NCI-H345 (cell line): ENCODE results near the gene CTNND2.
"Not testable (repeated sequence)": the region's sequence is repeated elsewhere in the genome, so short reads cannot be mapped to it uniquely, and the experiment has no call there.

Experiments used
- DNase-seq: peaks from one replicate; lab custom pipeline; 2025; lab: John Stamatoyannopoulos, UW

Gene CTNND2

GRCh38 chr5:11873587-11873986, 30.7 kb downstream of the CTNND2 start:
- DNase-seq: no peak

GRCh38 chr5:11869203-11869602, 35.0 kb downstream of the CTNND2 start:
- no peak for DNase-seq

- no peak for DNase-seq
These were observed 40.3 kb downstream of the CTNND2 start for GRCh38 chr5:11863911-11864310.

GRCh38 chr5:11857391-11857790, 46.9 kb downstream of the CTNND2 start:
- DNase-seq: no peak

GRCh38 chr5:11854936-11855335, 49.3 kb downstream of the CTNND2 start:
- DNase-seq: no peak

DNA sequence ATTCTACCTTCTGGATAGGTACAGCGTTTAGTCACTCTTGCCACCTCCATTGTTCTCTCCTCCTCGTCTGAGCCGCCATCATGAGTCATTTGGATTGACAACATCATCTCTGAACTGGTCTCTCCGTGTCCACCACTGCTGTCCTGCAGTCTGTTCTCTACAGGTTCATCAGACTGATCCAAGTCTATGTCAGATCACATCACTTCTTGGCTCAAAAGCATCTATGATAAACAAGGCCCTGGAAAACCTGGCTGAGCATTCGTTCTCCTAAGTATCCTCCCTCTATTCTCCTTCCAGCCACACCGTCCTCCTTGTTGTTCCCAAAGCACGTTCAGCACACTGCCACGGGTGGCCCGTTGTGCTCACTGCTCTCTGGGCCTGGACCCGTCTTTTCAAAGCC, 50.5 kb downstream of the CTNND2 start:
- no peak for DNase-seq

DNA sequence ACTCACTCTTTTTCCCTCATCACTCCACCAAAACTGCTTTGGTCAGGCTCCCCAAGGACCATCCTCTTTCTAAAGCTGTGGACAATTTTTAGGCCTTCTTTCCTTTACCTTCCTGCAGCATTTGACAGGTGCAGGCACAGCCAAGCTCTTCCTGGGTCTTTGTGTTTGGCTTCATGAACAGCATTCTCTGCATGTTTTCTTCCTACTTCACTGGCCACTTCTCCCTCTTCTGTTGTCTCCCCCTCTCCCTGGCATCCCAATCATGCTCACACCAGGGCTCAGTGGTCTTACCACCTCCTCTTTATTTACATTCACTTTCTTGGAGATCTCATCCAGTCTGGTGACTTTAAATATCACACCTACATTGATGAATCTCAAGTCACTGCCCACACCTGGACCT, 51.1 kb downstream of the CTNND2 start:
- DNase-seq: no peak

DNA sequence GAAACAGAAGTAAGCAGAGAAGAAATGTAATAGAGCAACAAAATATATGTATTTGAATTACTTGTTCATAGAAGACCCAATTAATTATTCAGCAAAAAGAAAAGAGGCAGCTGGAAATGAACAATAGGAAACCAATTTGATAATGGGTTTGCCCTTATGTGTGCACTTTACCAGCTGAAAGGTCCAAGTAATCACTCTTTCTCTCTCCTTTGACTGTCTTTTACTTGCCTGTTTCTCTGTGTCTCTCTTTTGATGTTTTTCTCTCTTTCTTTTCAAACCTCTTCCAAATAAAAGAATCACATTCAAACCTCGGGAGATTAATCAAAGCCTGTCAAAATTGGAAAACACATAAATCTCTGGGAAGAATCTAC, 51.5 kb downstream of the CTNND2 start:
- DNase-seq: no peak

DNA sequence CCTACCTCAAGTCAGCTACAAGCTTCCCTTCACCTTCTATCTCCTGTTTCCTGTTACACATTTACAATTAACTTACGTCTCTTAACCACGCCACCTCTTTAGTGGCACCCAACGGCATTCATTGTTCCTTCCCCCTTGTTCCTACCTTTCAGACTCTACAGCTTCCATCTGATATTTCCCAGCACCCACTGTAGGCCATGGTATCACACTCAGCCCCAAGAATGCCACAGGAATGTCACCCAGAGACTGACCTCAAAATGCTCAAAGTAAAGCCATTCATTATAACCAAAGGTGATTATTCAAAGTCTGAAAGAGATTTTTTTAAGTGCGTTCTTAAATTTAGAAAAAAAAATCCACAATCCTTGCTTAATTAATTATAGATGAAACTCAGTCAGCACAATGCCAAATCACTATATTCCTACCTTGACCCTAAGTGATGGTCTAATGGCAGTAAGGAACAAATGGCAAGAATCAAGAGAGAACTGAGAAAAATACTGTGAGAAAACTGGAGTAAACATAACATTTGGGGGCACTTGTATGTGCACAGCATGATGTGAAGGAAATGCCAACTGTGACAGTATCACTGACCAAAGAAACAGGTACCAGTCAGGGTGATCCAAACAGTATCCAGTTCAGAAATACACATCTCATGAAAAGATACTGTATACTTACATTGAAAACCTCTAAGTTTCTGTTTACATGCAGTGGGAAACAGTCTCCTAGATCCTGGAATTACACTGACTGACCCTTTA, 52.1 kb downstream of the CTNND2 start:
- DNase-seq: no peak

DNA sequence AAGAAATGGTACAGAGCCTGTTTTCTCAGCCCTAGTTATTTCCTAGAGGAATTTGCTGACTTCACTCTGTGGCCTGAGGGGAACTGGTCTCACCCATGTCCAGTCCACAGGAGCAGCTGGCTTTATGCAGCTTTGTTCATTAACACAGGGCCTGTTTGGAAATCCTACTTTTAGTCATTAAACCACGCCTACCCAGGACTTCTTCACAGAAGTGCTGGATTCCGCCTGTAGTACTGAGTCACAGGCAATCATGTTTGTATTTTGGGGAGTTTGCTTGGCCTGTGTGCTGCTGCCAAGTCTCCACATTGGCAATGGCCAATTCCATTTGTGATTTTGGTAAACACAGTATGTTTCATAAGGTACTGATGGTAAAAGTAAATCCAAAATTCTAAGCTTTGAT, 52.8 kb downstream of the CTNND2 start:
- no peak for DNase-seq

- not testable (repeated sequence) for DNase-seq
These were observed 75.7 kb downstream of the CTNND2 start for GRCh38 chr5:11828566-11828965.

GRCh38 chr5:11822598-11822997, 81.6 kb downstream of the CTNND2 start:
- DNase-seq: no peak

DNA sequence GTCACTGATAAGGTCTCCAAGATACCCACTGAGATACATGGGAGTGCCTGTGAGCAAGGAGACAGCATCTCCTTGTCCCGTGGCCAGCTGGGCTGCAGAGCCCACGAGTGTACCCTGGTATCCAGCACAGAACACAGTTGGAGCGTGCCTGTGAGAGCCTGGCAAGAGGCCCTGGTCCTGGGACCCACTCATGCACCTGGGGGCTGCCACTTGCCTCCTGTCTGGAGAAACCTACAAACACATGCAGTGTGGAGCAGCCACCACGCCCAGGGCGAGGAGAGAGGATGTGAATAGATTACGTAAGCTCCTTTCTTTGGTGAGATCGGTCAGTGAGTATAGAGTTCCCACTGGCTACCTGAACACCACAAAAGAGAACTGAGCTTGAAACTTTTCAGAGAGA, 88.3 kb downstream of the CTNND2 start:
- no peak for DNase-seq

DNA sequence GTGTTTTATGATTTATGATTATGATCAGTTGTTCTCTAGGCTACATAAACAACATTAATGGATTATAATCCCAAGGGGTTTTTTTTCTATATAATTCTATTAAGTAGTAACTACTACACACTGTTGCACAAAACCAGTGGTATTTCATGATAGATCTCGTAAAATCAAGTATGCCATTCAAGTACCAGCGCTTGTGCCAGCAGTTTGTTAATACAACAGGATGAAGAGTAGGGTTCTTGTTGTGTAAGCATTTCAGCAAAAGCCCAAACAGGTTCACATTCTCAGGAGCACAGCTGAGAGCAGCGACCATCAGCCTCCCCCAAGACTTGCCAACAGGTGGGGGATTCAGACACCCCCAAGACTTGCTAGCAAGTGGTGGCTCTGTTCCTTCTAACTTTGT, 88.8 kb downstream of the CTNND2 start:
- DNase-seq: no peak

DNA sequence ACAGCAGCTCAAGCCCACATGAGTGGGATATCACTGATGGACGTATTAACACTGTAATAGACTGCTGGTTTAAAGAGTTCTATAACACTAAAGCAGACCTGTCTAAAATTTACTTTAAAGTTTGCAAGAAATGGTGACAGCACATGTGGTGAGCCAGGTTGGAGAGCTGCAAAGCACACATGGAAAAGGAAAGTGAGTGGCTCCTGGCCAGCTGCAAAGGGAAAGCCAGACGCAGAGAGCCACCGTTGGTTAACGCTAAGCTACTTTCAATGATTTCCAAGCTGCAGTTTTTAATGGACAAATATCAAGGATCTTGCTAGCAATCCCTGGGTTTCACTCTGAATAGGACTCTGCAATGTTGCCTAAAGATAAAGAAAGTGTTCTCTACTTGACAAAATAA, 89.9 kb downstream of the CTNND2 start:
- no peak for DNase-seq

- no peak for DNase-seq
These were observed 94.8 kb downstream of the CTNND2 start for GRCh38 chr5:11809407-11809806.

DNA sequence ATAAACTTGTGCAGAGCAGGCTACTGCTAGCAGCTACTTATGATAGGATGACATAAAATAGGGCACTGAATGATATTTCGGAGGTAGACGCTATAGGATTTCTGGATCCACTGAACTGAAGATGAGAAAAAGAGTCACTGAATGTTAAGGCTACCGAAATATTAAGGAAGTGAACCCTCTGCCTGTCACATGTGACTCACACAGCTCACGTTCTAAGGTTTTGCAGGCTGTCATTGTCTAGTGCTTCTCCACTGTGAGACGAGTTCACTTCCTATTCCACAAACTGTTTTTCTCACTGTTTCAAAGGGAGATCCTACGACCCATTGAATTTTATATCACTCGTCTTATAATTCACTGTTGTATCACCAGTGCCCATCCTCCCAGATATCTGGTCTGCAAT, 100.8 kb downstream of the CTNND2 start:
- no peak for DNase-seq

- DNase-seq: no peak
These were observed 103.2 kb downstream of the CTNND2 start for GRCh38 chr5:11801061-11801460.

DNA sequence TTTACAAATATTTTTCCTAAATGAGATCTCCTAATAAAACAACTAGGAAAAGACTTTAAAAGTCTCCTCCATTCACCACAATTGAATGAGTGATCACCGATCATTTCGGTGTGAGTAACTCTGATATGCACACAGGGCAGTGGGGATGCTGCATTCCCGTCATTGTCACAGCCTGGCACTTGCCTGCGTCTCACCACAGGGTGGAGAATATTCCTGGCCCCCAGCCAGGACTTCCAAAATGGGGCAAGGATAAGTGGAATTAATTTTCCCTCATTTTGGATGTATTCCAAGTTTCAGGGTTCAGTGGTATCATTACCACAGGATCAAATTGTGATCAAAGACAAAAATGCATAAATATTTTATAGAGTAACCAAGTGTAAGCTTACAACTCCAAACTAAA, 107.1 kb downstream of the CTNND2 start:
- DNase-seq: peak; percentile 4

- DNase-seq: no peak
These were observed 110.8 kb downstream of the CTNND2 start for GRCh38 chr5:11793396-11793795.

DNA sequence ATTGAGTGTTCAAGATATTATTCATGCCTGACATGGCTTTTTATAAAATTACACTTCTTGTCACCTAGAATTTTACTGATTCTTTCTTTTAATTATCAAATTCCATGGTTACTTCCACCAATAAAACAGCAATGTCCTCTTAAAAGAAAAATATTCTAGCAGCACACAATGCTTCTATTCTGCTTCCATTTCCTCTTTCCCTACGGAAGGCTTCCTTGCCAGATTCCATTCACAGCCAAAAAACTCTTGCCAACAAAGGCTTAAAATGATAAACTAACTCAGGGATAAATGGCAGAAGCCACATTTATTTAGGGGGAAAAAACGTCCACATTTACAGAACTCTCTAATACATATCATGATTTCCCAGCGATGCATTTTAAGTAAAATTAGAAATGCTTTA, 111.6 kb downstream of the CTNND2 start:
- DNase-seq: no peak

DNA sequence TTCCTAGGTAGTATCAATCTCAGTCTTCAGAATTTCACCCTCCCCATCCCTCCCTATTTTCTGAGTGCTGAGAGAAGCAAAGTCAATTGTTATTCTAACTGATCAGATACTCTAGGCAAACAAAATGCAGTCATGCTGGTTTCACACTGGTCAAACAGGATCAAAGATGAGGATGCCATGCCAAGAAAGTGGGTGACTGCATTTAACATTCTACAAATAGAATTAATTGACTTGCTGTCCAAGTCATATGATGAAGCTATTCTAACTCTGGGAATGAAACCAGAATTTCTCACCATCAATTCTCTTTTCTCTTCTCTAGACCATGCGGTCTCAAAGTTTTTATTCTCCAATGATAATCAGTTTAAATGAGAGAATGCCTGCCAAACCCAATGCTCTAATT, 112.5 kb downstream of the CTNND2 start:
- no peak for DNase-seq

DNA sequence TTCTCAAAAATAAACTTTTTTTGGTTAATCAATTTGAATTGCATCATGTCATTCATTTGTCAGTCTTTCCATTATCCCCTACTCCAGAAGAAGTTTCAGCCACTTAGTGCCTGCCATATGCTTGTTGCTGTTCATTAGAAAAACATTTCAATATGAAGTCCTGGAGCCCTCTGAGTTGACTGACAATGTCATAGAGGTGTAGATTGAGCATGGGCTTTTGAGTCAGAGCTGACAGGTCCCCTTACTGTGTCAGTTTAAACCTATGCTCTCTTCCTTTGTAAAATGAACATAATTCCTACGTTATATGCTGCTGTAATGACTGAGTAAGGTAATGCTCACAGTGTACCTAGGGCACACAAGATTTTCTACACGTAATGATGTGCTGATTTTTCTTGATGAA, 114.0 kb downstream of the CTNND2 start:
- no peak for DNase-seq

DNA sequence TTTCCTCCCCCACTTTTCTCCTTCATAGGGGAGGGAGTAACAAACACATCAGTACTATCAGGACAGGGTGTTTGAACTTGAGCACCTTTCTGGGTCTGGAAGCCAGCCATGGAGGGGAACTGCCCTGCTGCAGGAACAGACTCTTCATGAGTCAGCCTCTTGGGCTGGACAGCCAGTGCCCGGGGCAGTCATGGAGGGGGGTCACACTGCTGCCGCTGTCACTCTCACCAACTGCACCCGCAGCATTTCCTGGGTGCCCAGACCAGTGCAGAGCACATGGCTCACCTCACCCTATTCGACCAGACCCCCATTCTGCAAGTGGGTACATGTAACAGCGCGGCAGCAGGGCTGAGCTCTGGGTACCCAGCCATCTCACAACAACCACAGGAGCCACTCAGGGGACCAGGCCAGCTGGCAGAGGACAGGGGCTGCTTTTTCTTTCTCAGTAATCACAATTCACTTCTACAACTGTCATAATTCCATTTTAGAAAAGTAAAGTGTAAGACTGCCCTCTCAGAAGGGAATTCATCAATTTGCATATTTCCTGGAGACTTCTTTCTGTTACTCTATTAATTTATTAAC, 118.4 kb downstream of the CTNND2 start:
- no peak for DNase-seq
